Effector CD8-positive, alpha-beta T cell (primary cell): ENCODE data around the gene SOS2.
"Not testable (repeated sequence)": the region's sequence is repeated elsewhere in the genome, so short reads cannot be mapped to it uniquely, and the experiment has no call there.

Experiments
- DNase-seq: peaks from one replicate; lab custom pipeline; 2025; lab: John Stamatoyannopoulos, UW

SOS2 gene

DNA sequence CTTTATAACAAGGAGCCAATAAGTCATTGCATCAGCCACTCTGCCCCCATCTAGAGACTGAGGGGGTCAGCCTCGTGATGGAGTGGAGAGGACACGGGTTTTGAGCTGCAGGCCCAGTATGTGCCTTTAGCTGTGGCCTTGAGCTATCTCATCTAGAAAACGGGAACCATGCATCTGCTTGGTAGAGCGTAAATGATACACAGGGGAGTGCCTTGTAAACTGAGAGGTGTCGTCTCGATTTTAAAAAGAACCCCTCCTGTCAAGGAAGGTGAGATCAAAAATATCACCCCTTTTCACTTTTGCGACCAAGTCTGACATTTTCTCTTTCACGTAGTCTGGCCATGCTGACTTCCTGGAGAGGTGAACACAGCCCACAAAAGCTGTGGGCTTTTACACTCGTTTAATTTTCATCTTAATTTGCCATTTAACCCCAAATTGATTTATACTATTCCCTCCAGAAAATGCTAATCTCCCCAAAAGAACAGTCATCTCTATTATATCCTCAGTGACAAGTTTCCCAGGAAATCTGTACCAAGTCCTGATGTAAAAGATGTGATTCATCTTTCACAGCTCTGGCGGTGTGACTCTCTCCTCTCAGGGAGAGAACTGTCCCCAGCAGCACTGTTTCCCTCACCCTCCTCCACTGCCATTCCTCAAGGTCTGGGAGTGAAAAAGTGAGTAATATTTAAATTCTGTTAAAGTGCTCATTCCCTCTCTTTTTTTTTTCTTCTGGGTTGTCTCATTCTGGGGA, 145.6 kb downstream of the SOS2 start:
- DNase-seq = no peak

DNA sequence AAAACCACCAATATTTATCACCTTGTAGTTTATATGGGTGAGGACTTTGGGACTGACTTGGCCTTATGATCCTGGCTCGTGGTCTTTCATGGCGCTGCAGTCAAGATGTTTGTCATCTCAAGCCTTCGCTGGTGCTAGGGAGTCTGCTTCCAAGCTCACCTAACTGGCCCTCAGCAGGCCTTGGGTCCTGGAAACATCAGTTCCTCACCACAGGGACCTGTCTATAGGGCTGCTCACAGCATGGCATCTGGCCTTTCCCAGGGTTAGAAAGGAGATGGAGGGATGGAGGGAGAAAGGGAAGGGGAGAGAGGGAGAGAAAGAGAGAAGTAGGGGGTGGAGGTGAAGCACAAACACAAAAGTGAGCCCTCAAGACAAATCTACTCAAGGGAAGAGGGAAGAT, 146.7 kb downstream of the SOS2 start:
- DNase-seq = no peak

GRCh38 chr14:50083467-50084337, 147.7 kb downstream of the SOS2 start:
- DNase-seq = peak; percentile 17

GRCh38 chr14:50082784-50083466, 148.5 kb downstream of the SOS2 start:
- DNase-seq = peak; percentile 66

DNA sequence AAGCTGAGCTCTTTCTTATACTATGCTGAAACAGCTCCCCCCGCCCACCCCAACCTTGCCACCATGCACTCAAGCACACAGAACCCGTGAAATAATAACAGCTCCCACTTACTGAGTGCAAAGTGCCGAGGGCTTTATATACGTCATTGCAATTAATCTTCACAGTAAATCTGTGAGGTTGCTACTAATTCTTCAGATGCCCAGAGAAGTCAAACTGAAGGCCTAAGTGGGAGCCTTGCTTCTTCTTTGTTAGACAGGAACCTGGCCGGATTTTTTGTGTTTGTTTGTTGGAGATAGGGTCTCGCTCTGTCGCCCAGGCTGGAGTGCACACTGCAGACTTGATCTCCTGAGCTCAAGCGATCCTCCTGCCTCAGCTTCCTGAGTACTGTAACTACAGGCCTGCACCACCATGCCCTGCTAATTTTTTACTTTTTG, 149.1 kb downstream of the SOS2 start:
- DNase-seq = peak; percentile 35

DNA sequence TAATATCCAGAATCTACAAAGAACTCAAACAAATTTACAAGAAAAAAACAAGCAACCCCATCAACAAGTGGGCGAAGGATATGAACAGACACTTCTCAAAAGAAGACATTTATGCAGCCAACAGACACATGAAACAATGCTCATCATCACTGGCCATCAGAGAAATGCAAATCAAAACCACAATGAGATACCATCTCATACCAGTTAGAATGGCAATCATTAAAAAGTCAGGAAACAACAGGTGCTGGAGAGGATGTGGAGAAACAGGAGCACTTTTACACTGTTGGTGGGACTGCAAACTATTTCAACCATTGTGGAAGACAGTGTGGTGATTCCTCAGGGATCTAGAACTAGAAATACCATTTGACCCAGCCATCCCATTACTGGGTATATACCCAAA, 152.3 kb downstream of the SOS2 start:
- not testable (repeated sequence) for DNase-seq

- not testable (repeated sequence) for DNase-seq
Observed at GRCh38 chr14:50073663-50074062, 157.7 kb downstream of the SOS2 start.

GRCh38 chr14:50072395-50072794, 159.0 kb downstream of the SOS2 start:
- no peak for DNase-seq

DNA sequence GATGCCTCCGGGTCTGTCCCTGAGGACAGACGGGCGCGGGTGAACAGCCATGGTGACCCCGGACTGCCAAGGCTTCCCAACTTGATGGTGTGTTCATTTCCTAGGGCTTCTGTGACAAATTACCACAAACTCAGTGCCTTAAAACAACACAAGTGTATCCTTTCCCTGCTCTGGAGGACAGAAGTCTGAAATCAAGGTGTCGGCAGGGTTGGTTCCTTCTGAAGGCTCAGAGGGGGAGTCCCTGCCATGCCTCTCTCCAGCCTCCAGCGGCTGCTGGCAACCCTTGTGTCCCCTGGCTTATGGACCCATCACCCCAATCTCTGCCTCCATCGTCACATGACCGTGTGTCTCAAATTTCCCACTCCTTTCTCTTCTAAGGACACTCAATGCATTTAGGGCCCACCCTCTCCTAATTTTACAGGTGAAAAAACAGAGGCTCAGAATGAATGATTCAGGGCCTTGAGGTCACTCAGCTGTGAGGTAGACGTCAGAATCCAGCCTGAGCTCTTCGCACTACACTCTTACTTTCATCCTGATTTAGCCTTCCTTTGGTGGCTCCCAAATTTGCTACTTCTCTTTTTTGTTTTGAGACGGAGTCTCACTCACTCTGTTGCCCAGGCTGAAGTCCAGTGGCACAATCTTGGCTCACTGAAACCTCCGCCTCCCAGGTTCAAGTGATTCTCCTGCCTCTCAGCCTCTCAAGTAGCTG, 160.4 kb downstream of the SOS2 start:
- DNase-seq = no peak

GRCh38 chr14:50070230-50070629, 161.1 kb downstream of the SOS2 start:
- no peak for DNase-seq

DNA sequence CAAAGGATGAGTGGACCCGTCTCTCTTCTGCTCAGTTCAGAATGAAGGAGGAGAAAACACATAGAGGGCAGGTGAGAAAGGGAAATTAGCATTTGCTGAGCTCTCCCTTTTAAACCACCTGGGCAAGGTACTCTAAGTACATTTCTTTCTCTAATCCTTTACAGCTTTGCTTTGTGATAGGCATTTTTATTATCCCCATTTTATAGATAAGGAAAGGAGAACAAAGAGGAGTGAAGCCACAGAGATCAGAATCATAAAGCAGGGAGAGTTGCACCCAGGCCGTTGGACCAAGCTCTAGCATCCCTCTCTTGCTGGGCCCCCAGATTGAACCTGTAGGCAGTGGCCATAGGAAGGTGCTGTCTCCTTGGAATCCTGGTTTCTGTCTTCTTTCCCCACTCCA, 162.1 kb downstream of the SOS2 start:
- no peak for DNase-seq

DNA sequence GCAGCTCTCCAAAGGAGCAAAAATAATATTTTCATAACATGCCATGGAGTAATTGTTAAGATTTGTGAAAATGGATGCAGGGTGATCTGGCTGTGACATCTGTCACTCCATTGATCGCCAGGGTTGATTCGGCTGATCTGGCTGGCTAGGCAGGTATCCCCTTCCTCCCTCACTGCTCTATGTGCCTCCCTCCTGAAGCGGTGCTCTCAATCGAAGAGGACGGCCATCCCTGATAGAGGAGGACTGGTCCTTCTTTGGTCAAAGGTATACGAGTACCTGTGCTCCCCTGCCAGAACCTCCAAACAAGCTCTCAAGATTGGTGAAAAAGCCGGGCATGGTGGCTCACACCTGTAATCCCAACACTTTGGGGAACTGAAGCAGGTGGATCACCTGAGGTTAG, 162.9 kb downstream of the SOS2 start:
- no peak for DNase-seq

DNA sequence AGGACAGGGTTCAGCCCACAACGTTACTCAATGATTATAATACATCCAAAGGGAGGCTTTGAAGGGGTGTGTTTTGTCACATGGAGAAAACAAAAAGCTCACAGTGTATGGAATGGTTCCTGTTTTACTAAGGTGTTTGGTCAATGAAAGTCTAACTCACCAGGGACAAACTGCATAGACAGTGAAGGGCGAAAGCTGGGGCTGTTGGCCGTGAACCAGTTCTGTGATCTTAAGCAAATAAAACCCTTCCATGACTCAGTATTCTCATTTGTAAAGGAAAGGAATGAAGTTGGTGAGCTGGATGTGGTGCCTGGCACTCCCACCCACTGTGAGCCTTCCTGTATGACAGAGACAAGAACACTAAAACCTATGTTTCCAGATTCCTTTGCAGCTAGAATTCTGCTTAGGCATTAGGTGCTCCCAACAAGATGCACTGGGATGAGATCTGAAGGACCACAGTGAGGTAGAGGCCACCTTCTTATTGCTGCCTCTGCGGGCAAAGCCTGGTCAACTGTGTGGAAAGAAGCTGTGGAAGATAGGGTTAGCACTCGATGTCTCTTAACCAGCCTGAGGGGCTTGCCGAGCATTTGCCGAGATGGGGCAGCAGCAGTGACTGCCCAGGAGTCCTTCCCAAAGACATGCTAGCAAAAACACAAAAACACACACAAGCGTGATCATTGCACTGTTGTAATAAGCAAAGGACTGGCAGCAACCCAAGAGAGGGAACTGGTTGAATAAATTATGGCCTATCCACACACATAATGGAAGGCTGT, 163.5 kb downstream of the SOS2 start:
- no peak for DNase-seq
